ENCODE measurements around the gene HAUS5. TPM values are rescaled to one million over a fixed set of nuclear protein-coding genes. Genes with fewer than 3 reads are reported as not detected.
"Not testable (repeated sequence)": the region's sequence is repeated elsewhere in the genome, so short reads cannot be mapped to it uniquely, and the experiment has no call there.

Gene HAUS5
- total RNA-seq, 1 donor from 2014 or later = 4.6 TPM

- peak; percentile 92 for DNase-seq (ENCODE audit: low spot score)
These were observed 31.0 kb downstream of the HAUS5 start for GRCh38 chr19:35643255-35644205.

- peak; percentile 98 for DNase-seq (ENCODE audit: low spot score)
These were observed 31.9 kb downstream of the HAUS5 start for GRCh38 chr19:35644206-35644986.

GRCh38 chr19:35644987-35645679, 32.6 kb downstream of the HAUS5 start:
- DNase-seq (ENCODE audit: low spot score) = peak; percentile 75

GRCh38 chr19:35645680-35646511, 33.4 kb downstream of the HAUS5 start:
- no peak for DNase-seq (ENCODE audit: low spot score)

GRCh38 chr19:35648017-35648961, 35.8 kb downstream of the HAUS5 start, which contains the start of gene COX6B1:
Gene COX6B1, plus strand, starts transcription at chr19:35648323. Its CDS starts 2,921 bp downstream, at chr19:35651244.
- DNase-seq (ENCODE audit: low spot score) = peak; percentile 99

GRCh38 chr19:35650581-35650980, 38.0 kb downstream of the HAUS5 start:
- no peak for DNase-seq (ENCODE audit: low spot score)

GRCh38 chr19:35654828-35655227, 42.3 kb downstream of the HAUS5 start:
- DNase-seq (ENCODE audit: low spot score) = not testable (repeated sequence)

GRCh38 chr19:35655600-35655999, 43.1 kb downstream of the HAUS5 start:
- DNase-seq (ENCODE audit: low spot score) = no peak

GRCh38 chr19:35656700-35657099, 44.2 kb downstream of the HAUS5 start:
- DNase-seq (ENCODE audit: low spot score) = no peak

GRCh38 chr19:35657904-35658700, 45.6 kb downstream of the HAUS5 start:
- no peak for DNase-seq (ENCODE audit: low spot score)

GRCh38 chr19:35661995-35662340, 49.4 kb downstream of the HAUS5 start:
- no peak for DNase-seq (ENCODE audit: low spot score)

- no peak for DNase-seq (ENCODE audit: low spot score)
These were observed 51.4 kb downstream of the HAUS5 start for GRCh38 chr19:35663981-35664380.

- no peak for DNase-seq (ENCODE audit: low spot score)
These were observed 52.6 kb downstream of the HAUS5 start for GRCh38 chr19:35665157-35665556.

GRCh38 chr19:35665604-35666003, 53.1 kb downstream of the HAUS5 start:
- DNase-seq (ENCODE audit: low spot score) = no peak

- DNase-seq (ENCODE audit: low spot score) = peak; percentile 34
These were observed 53.8 kb downstream of the HAUS5 start, which contains the start of gene UPK1A for GRCh38 chr19:35666251-35666913. Gene UPK1A, plus strand, starts transcription at chr19:35666517. Its CDS starts 296 bp downstream, at chr19:35666813.

- no peak for DNase-seq (ENCODE audit: low spot score)
These were observed 57.0 kb downstream of the HAUS5 start for GRCh38 chr19:35669566-35669965.

GRCh38 chr19:35669974-35670373, 57.4 kb downstream of the HAUS5 start:
- DNase-seq (ENCODE audit: low spot score) = no peak

GRCh38 chr19:35670686-35671085, 58.2 kb downstream of the HAUS5 start:
- no peak for DNase-seq (ENCODE audit: low spot score)
